ENCODE results near the gene DPP10.

GRCh38 chr2:114926303-114926702, 483.9 kb downstream of the DPP10 start:
- TF ChIP-seq POLR2AphosphoS5 (IDR thresholded peaks at IDR 0.05): no peak
- TF ChIP-seq, protein P1, sequence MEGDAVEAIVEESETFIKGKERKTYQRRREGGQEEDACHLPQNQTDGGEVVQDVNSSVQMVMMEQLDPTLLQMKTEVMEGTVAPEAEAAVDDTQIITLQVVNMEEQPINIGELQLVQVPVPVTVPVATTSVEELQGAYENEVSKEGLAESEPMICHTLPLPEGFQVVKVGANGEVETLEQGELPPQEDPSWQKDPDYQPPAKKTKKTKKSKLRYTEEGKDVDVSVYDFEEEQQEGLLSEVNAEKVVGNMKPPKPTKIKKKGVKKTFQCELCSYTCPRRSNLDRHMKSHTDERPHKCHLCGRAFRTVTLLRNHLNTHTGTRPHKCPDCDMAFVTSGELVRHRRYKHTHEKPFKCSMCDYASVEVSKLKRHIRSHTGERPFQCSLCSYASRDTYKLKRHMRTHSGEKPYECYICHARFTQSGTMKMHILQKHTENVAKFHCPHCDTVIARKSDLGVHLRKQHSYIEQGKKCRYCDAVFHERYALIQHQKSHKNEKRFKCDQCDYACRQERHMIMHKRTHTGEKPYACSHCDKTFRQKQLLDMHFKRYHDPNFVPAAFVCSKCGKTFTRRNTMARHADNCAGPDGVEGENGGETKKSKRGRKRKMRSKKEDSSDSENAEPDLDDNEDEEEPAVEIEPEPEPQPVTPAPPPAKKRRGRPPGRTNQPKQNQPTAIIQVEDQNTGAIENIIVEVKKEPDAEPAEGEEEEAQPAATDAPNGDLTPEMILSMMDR (IDR thresholded peaks at IDR 0.05 in 8 of 11, conservative IDR thresholded peaks at IDR 0.05 in 3 of 11): no peak
- no peak for TF ChIP-seq POLR2A (IDR thresholded peaks at IDR 0.05)
